A204.1 (cell line): ENCODE data around the gene SLC30A1.
"Not testable (repeated sequence)": the region's sequence is repeated elsewhere in the genome, so short reads cannot be mapped to it uniquely, and the experiment has no call there.

Source experiments
- FAIRE-seq: peaks from 2 replicates; lab custom pipeline; 2012; peaks lifted over from hg19 to GRCh38; lab: Jason Lieb, UNC

The SLC30A1 gene

DNA sequence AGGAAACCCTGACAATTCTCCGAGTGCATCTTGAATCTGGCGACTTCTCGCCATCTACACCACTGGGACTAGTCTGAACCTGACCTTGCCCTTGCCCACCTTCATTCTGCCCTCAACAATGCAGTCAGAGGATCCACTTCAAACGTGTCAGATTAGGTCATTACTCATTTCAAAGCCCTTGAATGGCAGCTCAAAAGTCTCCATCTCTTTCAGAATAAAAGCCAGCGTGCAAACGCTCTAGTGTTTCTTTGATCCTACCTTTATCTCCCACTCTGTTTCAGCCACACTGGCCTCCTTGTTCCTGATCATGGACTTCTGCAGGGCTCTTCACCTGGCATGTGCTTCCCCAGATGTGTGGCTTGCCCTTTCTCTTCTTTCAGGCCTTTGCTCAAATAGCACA, 31.3 kb downstream of the SLC30A1 start:
- no peak for FAIRE-seq

DNA sequence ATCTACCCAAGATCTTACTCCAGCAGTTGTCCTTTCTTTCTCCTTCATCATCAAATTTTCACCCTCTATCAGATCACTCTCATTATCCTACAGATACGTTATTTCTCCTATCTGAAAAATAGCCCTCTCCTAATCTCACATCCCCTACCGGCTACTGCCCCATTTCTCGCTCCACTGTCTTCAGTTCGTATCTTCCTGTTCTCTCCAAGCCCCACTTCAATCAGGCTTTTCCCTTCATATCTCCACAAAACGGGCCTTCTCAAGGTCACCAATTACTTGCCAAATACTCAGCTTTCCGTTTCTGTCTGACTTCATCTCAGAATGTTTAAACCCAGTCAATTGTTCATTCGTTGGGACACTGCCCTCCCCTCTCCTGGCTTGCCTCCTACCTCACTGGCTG, 32.4 kb downstream of the SLC30A1 start:
- no peak for FAIRE-seq

DNA sequence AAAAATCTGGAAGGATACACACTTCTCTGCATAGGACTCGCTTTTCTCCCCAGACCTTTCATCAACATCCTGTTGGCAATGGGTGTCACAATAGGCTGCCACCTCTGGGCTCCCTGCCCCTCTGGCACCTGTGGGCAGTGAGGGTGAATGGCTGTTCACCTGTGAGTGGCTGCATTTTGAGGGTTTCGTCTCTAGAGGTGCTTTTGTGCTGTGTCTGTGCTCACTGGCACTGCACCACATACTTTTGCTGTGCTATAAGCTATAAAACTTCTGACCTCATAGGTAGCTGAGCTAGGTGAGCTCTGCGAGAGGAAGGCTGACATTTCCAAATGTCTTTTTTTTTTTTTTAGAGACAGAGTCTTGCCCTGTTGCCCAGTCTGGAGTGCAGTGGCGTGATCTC, 35.9 kb downstream of the SLC30A1 start:
- no peak for FAIRE-seq

DNA sequence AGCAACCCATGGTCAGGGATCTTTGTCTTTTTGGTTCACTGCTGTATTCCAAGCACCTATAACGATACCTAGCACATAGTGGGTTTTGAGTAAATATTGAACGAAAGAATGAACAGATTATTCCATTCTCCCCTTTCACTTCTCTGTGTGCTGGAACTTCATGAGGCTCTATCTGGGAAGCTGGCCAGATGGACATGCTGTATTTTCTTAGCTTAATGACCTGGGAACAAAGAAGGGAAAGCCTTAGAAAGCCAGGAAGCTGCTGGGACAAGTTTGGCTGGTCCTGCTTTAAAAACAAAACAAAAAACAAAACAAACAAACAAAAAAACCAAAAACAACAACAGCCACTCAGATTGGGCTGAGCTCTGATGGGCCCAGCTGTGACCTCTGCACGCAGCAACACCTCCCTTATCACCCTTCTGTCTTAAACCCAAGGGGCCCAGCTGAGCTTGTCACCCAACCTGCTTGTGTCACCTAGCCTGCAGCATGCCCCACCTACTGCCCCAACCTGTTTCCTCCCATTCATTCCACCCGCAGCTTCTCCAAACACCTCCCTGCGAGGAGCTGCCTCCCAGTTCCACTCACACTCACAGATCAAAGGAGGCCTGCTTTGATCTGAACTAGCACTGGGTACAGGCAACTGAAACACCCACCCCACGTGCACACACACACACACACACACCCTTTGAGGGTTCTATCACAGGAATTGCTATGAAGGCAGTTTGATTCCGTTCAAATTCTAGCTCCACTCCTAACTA, 37.1 kb downstream of the SLC30A1 start:
- no peak for FAIRE-seq

DNA sequence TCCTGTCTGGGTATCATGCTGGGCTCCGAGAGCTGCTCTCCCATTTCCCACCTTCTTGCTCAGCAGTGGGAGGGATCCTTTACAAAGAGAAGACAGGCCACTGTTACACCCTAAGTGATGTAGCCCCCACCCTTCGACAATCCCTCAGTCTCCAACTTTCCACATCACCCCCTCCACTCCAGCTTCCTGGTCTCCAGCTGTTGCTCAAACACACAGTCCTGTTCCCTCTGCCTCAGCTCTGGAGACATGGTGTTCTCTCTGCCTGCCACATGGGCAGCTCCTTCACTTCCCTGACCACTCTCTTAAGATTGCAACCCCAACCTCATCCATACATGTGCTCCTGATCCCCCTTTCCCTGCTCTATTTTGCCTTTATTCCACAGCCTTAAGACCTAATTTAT, 37.7 kb downstream of the SLC30A1 start:
- no peak for FAIRE-seq

DNA sequence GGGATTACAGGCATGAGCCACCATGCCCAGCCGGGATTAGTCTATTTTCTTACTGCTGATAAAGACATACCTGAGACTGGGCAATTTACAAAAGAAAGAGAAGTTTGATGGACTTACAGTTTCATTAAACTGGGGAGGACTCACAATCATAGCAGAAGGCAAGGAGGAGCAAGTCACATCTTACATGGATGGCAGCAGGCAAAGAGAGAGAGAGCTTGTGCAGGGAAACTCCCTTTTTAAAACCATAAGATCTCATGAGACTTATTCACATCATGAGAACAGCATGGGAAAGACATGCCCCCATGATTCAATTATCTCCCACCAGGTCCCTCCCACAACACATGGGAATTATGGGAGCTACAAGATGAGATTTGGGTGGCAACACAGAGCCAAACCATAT, 38.1 kb downstream of the SLC30A1 start:
- FAIRE-seq = not testable (repeated sequence)

DNA sequence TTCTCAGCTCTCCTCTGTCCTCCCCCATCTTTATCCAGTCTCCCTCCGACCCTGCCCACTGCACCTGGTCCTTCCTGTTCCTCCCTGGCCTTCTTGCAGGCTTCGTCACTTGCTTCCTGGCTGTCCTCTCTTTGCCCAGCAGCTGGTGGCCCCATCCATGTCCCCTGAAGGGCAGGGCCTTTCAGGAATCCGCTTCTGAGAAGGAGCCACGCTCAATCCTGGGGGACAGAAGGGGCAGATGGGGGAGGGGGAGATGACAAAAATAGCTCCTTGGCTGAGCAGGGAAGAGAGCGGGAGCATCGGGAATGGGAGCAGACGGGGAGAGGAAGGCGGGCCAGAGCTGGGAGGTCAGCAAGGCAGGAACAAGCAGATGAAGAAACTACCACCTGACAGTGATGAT, 40.7 kb downstream of the SLC30A1 start:
- FAIRE-seq = no peak

DNA sequence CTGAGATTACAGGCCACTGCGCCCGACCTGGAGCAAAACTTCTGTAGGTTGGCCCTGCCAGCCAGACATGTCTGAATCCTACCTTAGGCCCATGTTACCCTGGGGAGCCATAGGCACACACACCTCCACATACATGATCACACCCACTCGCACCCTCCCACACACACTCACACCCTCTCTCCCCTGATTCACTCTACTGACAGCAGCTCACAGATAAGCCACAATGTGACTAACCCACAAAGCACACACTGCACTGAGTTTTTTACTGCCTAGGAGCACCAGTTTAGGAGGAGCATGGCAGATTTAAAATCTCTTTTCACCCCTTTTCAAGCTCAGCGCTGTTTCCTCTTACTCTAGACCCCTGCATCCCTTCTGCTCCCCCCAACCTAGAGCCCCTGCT, 41.7 kb downstream of the SLC30A1 start:
- FAIRE-seq = no peak

DNA sequence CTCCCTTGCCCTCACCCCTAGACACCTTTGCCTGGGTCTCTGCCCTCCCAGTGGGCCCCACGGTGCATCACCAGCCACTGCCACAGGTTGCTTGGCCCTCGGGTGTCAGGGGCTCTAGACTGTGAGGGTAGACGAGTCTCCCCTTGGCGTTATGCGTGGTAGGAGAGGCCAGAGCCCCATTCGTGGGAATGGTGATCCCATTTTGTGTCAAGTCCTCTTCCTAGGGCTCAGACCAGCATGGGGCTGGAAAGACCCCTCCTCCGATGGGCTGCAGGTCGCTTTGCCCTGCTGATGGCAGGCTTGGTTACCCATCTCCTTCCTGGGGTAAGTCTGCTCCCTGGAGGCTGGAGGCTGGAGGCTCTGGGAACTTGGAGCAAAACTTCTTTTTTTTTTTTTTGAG, 42.4 kb downstream of the SLC30A1 start:
- no peak for FAIRE-seq

DNA sequence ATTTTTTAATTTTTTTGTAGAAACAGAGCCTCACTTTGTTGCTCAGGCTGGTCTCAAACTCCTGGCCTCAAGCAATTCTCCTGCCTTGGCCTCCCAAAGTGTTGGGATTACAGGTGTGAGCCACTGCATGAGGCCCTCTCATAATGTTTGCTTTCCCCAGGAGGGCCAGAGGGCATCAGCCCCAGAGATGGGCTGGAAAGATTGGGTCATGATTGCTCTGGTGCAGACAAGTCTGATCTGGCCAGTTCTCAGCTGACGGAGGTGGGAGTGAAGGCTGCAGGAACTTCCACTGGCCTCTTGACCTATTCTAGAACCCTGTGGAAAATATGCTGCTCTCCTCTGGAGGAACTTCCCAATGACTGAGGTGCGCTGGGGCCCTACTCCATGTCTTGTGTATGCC, 43.6 kb downstream of the SLC30A1 start:
- no peak for FAIRE-seq

DNA sequence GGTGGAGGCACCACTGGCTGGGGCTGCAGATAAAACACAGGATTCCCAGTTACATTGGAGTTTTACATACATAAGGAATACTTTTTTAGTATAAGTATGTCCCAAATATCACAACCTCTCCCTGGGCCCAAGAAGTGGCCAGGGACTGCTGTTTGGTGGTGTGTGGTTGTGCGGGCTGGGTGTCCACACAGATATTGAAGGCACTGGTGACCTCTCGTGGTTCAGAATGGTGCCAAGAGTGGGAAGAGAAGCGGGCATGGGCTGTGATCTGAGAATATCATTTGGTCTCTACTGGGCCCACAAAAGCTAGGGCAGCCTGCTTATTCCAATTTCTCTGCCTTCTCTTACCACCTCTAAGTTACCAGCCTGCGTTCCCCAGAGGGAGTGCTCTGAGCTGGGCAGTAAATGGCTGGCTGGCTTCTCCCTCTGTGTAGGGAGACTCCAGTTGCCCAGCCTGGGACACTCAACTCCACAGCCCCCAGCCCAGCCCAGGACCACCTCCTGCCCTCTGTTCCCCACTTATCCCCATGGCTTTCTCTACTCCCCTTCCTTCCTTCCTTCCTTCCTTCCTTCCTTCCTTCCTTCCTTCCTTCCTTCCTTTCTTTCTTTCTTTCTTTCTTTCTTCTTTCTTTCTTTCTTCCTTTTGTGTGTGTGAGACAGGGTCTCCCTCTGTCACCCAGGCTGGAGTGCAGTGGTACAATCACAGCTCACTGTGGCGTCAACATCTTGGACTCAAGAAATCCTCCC, 44.2 kb downstream of the SLC30A1 start:
- no peak for FAIRE-seq

DNA sequence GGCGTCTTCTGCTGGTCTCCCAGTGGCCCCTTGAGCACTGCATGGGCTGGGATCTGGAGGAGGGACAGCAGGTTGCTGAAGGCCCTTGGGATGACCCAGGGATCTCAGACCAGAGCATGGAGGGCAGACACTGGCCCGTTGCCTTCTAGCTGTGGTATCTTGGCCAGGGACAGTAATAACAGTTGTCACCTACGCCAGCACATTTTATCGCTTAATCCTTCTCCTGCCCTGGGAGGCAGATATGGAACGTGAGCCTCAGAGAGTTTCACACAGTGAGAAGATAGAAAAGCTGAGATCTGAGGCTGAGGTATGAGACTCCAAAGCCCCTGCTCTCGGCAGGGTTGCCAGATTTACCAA, 46.9 kb downstream of the SLC30A1 start:
- FAIRE-seq = no peak

DNA sequence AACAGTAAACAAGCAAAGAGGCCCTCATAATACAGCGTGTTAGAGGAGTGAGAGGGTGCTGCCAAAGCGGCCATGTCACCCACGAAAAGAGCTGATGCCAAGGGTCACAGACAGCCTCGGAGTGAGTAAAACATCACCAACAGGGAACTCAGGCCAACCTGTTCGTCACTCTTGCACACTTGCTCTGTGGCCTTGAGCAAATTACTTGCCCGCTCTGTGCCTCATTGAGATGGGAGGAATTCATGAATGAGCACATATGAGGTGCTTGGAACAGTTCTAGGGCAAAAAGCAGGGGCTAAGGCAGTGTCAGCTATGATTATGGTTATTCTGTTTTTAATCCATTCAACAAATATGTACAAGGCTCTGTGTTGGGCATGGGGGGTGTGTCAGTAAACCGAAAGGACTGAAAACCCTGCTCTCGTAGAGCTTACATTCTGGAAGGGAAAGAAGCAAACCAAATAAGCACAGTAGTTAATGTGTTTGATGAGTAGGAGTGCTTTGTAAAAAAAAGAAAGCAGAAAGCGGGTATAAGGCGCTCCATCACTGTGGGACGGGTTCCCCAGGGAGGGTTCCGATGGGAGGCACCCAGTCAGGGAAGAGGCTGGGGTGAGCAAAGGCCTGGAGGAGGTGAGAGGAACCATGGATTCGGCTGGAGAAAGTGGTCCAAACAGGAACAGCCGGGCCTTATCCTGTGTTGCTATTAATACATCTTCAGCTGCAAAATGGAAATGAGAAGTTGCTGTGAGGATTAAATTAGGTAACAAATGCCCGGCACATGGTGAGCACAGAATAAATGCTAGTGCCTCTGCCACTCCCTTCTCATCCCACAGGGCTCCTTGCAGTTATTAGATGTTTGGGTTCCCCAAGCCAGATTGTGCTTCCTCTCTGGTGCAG, 47.5 kb downstream of the SLC30A1 start:
- no peak for FAIRE-seq

DNA sequence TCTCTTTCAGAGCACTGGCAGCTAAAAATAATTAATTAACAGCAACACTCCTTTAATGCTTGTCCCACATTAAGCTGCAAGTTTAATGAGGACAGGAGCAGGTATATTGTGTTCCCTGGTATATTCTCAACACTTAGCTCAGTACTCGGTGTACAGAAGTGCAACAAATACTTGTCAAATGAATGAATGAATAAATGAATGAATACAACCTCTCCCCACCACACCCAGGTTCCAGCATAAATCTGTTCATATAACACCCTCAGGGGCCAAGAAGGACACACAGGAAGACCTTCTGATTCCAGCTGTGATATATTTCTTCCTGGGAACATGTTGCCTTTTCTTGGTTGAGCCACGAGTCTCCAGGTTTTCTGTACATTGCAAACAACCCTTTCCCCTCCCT, 48.9 kb downstream of the SLC30A1 start:
- no peak for FAIRE-seq

DNA sequence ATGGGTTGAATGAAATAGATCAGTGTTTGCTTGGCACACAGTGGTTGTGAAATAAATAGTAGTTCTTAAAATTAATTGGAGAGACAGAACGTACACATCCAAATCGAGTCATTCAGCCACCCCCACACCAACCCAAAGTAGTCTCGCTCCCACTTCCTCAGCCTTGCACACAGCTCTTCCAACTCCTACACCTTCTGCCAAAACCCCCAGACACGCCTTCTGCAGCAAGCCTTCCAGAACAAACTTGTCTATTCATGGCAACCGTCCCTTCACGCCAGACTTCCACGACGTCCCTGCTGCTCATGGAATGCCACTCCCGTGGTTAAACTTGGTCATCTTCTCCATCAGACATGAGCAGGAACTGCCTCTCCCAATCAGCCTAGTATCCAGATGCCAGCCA, 49.5 kb downstream of the SLC30A1 start:
- FAIRE-seq = no peak

DNA sequence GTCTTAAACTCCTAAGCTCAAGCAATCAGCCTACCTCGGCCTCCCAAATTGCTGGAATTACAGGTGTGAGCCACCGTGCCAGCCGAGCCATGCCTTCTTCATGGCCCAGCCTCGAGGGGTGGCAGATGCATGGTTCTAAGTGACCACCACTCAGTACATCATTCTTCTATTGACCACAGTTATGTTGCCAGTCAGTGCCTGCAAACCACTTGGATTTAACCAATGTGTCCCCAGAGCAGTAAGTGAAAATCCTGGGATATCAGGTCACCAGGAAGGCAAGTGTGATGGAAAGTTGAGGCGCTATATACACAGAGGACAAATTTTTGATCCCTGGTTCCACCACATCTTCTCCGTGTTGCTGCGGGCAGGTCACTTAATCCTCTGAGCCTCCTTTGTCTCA, 50.0 kb downstream of the SLC30A1 start:
- no peak for FAIRE-seq

DNA sequence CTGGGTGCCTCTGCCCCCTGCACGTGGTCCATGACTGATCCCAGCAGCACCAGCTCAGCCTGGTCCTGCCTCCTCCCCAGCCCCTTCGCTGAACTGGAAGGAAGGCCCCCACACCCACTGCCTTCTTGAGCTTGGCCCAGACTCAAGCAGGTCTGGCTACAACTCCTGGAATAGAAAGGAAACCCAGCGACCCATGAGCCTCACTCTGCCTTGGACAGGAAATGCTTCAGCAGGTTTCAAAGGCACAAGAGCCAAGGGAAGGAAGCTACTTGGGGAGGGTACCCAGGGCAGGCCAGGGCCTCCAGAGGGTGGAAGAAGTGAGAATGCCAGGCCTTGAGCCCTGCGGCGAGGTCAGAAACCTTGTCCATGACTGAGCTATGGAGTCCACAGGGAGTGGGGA, 51.1 kb downstream of the SLC30A1 start:
- FAIRE-seq = no peak

DNA sequence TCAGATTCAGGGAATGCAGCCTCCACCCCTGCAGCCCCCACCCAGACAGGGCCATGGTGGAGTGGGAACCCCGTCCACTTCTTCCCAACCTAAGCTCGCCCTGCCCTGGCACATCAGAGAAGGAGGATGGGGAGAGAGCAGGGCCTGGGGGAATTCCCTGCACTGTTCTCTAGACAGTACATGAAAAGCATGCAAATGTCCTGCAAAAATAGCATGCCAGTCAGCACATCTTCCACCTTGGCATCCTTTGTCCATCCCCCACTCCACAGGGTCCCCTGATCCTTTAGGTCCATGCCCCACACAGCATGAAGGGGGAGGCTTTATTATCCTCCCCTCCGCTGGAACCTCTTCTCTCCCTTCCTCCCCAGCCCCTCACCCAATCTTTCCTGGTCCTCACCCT, 52.0 kb downstream of the SLC30A1 start:
- FAIRE-seq = no peak

DNA sequence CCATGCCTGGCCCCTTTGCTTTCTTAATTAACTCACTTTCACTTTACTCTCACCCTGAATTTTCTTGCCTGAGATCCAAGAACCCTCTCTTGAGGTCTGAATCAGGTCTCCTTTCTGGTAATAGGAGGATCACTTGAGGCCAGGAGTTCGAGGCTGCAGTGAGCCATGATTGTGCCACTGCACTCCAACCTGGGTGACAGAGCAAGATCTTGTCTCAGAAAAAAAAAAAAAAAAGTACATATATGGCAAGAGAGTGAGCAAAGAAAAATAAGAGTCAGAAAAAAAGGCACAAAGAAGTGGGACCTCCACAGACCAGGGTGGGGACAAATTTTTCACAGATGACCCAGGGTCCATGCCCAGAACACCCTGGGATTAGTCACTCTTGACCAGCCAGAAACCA, 52.9 kb downstream of the SLC30A1 start:
- no peak for FAIRE-seq

DNA sequence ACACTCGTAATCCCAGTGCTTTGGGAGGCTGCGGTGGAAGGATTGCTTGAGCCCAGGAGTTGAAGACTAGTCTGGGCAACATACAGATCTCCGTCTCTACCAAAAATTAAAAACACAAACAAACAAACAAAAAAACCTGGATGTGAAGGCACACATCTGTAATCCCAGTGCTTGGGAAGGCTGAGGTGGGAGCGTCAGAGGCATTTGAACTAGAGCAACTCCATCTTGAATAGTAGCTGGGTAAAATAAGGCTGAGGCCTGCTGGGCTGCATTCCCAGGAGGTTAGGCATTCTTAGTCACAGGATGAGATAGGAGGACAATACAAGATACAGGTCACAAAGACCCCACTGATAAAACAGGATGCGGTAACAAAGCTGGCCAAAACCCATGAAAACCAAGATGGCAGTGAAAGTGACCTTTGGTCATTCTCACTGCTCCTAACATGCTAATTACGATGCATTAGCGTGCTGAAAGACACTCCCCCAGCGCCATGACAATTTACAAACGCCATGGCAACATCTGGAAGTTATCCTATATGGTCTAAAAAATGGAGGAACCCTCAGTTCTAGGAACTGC, 53.8 kb downstream of the SLC30A1 start:
- no peak for FAIRE-seq

DNA sequence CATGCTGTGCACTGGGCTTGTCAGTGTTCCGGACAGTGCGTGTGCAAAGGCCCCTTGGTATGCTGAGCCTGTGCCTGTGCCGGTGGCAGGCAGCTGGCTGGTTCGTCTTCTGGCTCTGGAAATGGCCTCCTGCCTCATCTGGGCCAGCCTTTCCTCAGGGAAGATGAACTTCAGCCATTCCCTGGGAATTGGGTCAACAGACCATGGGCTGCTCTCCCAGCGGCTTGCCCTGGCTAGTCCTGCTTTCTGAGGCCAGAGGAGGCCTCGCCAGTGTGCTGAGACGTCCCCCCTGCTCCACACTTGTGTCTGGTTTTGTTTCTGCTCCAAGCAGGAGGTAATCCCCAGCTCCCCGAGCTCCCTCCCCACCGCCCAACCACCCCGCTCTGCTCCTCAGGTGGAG, 54.4 kb downstream of the SLC30A1 start:
- FAIRE-seq = no peak

DNA sequence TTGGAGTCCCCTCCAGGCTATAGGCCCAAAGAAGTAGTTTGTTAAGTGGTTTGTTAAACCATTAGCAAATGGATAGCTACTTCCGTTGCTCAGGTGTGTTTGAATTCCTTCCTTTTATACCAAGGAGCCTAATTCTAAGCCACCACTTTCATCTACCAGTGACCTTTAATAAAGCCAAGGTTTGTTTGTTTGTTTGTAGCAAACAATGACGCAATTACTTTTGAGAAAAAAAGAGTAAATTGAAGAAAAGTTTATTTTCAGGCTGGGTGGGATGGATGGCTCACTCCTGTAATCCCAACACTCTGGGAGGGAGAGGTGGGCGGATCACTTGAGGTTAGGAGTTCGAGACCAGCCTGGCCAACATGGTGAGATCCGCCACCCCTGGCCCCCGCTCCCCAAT, 56.2 kb downstream of the SLC30A1 start:
- no peak for FAIRE-seq
